ENCODE data around the gene ABCG4.
"Not testable (repeated sequence)": the region's sequence is repeated elsewhere in the genome, so short reads cannot be mapped to it uniquely, and the experiment has no call there.

ABCG4 gene

DNA sequence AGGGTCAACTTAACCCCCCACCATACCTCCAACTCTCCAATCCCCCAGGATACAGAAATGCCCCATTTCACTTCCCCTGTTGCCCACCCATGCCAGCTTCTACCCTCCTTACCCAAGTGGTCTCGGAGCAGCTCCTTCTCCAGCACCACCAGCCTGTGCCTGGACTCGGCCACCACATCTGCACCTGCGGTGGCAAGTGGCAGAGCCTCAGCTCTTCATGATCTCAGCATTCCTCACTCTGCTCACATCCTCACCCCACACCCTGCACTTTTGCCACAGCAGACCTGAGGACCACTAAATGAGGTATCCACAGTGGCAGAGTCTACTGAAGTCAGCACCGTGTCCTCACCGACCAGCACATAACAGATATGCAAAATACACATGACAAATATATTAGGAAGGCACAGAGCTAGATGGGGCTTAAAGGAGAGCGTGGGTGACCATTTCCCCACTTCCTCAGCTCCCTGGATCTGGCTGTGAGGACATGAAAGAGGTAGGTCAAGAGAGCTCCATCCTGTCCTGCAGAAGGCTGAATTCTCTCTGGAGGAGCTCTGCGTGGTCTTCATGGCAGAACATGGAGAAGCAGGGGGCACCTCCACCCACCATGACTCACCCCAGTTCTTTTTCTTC, 46.1 kb downstream of the ABCG4 start:
- intact Hi-C loops (cut with DNase I), result no loop called here
- DNase-seq, result no peak

DNA sequence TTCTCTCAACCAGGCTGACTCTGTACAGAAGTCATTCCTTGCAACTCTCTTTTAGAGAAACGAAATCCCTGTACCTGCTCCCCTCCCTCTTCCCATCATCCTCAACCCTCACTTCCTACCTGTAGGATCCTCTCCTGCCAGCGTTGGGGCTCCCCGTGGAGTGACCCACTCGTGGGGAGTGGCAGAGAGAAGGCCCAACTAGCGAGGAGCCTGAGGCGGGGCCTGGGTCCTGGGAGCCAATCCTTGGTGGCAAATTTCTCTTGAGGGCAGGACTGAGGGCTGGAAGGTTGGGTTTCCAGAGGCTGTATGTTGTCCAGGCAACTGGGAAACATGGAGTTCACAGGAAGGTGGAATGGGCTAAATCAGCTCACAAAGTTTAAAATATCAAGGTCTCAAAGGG, 46.8 kb downstream of the ABCG4 start:
- intact Hi-C loops (cut with DNase I), result no loop called here
- no peak for DNase-seq

- intact Hi-C loops (cut with DNase I), result no loop called here
- DNase-seq, result peak in 34 of 42 donors; percentile 17 to 87 (median 62)
Observed at GRCh38 chr11:119196833-119197483, 48.1 kb downstream of the ABCG4 start.

GRCh38 chr11:119198925-119199324, 50.1 kb downstream of the ABCG4 start:
- intact Hi-C loops (cut with DNase I), result no loop called here
- peak in 1 of 42 donors; percentile 45 for DNase-seq

DNA sequence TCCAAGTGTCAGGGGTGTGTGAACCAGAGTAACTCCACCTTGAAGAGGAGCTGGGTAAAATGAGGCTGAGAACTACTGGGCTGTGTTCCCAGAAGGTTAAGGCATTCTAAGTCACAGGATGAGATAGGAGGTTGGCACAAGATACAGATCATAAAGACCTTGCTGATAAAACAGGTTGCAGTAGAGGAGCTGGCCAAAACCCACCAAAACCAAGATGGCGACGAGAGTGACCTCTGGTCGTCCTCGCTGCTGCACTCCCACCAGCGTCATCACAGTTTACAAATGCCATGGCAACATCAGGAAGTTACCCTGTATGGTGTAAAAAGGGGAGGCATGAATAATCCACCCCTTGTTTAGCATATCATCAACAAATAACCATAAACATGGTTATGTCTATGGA, 52.4 kb downstream of the ABCG4 start:
- DNase-seq, result not testable (repeated sequence)

DNA sequence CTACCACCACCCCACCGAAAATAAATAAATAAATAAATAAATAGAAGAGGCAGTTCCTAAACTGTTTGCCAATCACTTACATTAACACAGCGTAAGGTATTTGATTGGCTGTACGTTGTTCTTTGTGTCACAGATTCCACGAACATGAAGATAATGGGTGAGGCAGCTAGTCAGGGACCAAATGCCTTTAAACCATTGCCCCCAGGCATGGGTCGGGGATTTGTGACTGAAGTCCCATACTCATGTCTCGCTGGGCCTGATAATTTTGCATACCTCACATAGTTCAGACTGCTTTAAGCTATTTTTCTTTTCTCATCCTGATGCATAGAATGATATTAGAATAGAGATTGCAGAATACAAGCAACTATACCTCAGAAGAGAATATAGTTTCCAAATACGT, 53.7 kb downstream of the ABCG4 start:
- intact Hi-C loops (cut with DNase I), result no loop called here
- no peak for DNase-seq

More for the DNA sequence above, 52.4 kb downstream of the ABCG4 start:
- intact Hi-C loops (cut with DNase I), result not testable (repeated sequence)

DNA sequence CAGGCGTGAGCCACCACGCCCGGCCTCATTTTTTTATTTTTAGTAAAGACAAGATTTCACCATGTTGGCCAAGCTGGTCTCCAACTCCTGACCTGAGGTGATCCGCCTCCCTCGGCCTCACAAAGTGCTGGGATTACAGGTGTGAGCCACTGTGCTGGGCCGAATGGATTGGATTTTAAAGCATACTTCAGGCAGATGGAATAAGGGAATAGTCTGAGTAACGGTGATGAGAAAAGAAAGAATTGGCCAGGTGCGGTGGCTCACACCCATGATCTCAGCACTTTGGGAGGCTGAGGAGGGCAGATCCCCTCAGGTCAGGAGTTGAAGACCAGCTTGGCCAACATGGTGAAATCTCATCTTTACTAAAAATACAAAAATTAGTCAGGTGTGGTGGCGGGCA, 55.2 kb downstream of the ABCG4 start:
- intact Hi-C loops (cut with DNase I), result no loop called here

GRCh38 chr11:119205080-119205479, 56.2 kb downstream of the ABCG4 start:
- intact Hi-C loops (cut with DNase I), result loop anchor here (5.0 kb wide), 1 partner anchor 112 kb away; the partner anchor contains the start of gene MCAM
- peak in 18 of 42 donors; percentile 15 to 58 (median 28) for DNase-seq

More for the DNA sequence above, 55.2 kb downstream of the ABCG4 start:
- DNase-seq, result no peak

DNA sequence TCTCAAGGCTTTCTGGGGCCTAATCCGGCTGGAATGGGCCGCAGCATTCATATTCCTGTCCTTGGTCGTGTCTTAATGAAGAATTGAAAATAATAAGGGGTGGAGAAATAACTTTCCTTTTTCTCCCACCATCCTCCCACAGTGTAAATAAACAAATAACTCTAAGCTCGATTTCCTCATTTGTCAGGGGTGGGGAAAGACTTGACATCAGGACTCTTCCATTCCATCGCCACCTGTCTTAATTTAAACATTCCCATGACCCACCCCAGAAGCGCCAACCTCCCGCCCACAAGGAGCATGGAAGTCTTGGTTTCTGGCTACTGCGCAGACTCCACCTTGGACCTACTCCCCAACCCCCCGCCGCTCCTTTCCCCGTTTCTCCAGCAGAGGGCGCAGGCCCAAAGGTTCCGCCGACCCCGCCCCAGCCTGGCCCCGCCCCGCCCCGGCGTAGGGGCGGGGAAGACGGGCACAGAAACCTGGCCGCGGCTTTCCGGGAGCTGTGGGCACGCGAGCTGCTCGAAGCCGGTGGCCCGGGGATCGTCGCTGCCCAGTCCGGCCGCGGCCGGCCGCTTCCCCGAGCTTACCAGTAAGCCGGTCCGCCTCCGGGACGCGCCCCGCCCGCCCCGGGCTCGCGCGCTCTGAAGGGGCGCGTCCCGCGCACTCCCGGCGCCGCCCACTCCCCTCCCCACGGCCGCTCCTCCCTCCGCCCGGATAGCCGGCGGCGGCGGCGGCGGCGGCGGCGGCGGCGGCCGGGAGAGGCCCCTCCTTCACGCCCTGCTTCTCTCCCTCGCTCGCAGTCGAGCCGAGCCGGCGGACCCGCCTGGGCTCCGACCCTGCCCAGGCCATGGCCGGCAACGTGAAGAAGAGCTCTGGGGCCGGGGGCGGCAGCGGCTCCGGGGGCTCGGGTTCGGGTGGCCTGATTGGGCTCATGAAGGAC, 57.0 kb downstream of the ABCG4 start, which contains the start of gene CBL:
TSS of gene CBL (plus strand) at position 766 of the 937 bp plus-strand sequence. CDS start at position 845, 79 bp downstream.
- intact Hi-C loops (cut with DNase I), result loop anchor here (5.0 kb wide), 1 partner anchor 111 kb away; the partner anchor contains the start of gene MCAM
- peak; percentile 88 to 99 (median 96) for DNase-seq

DNA sequence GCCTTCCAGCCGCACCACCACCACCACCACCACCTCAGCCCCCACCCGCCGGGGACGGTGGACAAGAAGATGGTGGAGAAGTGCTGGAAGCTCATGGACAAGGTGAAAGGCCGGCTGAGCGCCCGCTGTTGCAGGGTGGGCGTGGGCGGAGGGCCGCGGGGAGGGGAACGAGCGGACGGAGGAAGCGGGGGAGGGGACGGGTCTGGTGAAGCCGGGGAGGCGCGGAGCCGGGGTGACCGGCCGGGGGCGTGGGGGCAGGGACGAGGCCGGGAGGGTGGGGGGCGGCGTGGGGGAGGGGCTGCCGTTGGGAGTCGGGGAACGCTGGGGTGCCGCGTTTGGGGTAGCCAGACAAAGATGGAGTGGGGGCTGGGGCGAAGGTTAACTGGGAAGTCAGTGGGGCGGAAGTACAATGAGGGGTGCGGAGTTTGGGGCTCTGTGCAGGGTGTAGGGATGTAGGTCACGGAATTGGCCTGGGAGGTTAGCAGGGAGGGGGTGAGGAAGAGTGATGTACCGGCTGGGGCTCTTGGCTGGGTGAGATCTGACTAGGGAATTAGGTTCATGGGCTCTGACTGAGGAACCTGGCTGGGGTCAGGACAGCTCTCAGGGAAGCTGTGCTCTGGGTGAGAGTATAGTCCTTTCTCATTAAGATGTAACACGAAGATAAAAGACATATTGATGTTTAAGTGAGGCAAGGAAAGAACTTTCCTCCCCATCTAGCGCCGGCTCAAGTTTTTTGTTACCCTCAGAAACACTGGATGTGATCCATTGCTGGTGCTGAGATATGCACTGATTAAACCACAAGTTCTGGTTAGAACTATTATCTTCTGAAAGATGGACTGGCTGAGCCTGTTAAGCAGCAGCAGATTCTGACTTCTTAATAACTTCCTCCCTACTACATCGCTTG, 57.9 kb downstream of the ABCG4 start:
- intact Hi-C loops (cut with DNase I), result loop anchor here (5.0 kb wide), 1 partner anchor 111 kb away; the partner anchor contains the start of gene MCAM
- peak in 32 of 42 donors; percentile 9 to 69 (median 45) for DNase-seq

- intact Hi-C loops (cut with DNase I), result loop anchor here (5.0 kb wide), 1 partner anchor 110 kb away; the partner anchor contains the start of gene MCAM
- DNase-seq, result no peak
Observed at GRCh38 chr11:119207415-119207960, 58.6 kb downstream of the ABCG4 start.

DNA sequence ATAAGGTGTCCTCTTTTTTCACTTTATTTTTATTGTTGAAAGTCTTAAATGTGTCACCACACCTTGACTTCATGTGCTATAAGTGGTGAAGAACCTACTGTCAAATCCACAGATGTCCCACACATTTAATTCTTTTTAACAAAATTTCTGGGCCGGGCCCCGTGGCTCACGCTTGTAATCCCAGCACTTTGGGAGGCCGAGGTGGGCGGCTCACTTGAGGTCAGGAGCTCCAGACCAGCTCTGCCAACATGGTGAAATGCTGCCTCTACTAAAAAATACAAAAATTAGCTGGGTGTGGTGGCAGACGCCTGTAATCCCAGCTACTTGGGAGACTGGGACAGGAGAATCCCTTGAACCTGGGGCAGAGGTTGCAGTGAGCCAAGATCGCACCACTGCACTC, 60.3 kb downstream of the ABCG4 start:
- intact Hi-C loops (cut with DNase I), result loop anchor here (5.0 kb wide), 1 partner anchor 108 kb away; the partner anchor contains the start of gene MCAM
- DNase-seq, result peak in 1 of 42 donors; percentile 33

DNA sequence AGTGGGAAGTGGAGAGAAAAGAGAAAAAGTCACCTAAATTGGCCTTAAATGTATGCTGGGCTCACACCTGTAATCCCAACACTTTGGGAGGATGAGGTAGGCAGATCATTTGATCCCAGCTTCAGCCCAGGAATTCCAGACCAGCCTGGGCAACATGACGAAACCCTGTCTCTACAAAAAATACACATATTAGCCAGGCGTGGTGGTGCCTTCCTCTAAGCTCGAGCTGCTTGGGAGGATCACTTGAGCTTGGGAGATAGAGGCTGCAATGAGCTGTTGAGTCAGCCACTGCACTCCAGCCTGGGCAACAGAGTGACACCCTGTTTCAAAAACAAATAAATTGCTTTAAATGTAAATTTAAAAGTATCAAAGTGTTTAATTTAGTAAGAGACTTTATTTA, 61.2 kb downstream of the ABCG4 start:
- DNase-seq, result peak in 1 of 42 donors; percentile 21
- intact Hi-C loops (cut with DNase I), result no loop called here

All from head of caudate nucleus (tissue), 42 donors.